Measurements from ENCODE around the gene CCDC192. TPM values are rescaled to one million over a fixed set of nuclear protein-coding genes. Genes with fewer than 3 reads are reported as not detected.

The CCDC192 gene
- polyA plus RNA-seq, 6 donors from 2014 or later, result not detected

- H3K27ac Mint-ChIP-seq, result peak overlapping the region in 1 of 6 donors; percentile 49
- H3K4me1 Mint-ChIP-seq, result no peaks in the 10 kb centered on the region
- DNase-seq, result no peak
- no peak for ATAC-seq (ENCODE audit: low read depth in 2 of 2)
- H3K4me3 Mint-ChIP-seq, result no peak overlapping the region
- no peaks in the 10 kb centered on the region for H3K36me3 Mint-ChIP-seq
- H3K9me3 Mint-ChIP-seq, result no peaks in the 10 kb centered on the region
- peaks cover 0 to 4% (median 0%) of the 10 kb centered on the region in 3 donors for H3K27me3 Mint-ChIP-seq
These were observed 207.2 kb downstream of the CCDC192 start for GRCh38 chr5:127910307-127910956.

DNA sequence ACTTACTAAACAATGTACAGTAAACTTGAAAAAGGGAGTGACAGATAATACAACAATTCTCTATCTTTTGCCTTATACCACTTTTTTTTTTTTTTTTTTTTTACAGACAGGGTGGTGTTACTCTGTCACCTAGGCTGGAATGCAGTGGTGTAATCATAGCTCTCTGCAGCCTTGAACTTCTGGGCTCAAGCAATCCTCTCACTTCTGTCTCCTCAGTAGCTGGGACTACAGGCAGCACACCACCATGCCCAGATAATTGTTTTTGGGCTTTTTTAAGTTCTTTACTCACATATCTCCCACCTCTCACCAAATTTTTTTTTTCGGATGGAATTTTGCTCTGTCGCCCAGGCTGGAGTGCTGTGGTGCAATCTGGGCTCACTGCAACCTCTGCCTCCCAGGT is 208.4 kb downstream of the CCDC192 start:
- Mint-ChIP-seq H3K9me3 (no peaks in the 10 kb centered on the region), H3K27ac (no peak overlapping the region), H3K4me3 (no peak overlapping the region), H3K27me3 (peaks cover 0 to 4% (median 0%) of the 10 kb centered on the region in 3 donors), H3K36me3 (no peaks in the 10 kb centered on the region), H3K4me1 (no peaks in the 10 kb centered on the region)
- DNase-seq, result no peak
- no peak for ATAC-seq (ENCODE audit: low read depth in 2 of 2)

DNA sequence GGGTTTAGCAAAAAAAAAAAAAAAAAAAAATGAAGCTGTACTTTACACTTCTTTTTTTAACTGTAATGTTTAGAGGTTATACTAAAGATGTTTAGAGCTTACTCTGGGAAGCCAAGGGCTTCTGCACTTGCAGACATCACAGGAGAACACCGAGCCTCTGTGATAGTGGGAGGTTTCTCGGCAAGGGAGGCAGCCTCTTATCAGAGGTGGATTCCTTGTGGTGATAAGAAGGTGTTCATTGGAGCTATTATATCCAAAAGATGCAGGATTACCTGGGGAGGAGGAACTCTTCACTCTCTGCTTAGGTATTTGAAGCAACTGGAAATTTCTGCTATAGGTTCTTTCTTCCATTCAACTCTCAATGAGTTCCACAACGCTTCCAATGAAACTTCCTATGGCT is 209.2 kb downstream of the CCDC192 start:
- Mint-ChIP-seq H3K36me3 (no peaks in the 10 kb centered on the region), H3K27ac (no peak overlapping the region), H3K4me1 (peaks cover 0 to 7% (median 7%) of the 10 kb centered on the region in 3 donors), H3K9me3 (no peaks in the 10 kb centered on the region), H3K27me3 (peaks cover 0 to 4% (median 0%) of the 10 kb centered on the region in 3 donors), H3K4me3 (no peak overlapping the region)
- ATAC-seq (ENCODE audit: low read depth in 2 of 2) (no peak), DNase-seq (no peak)

- Mint-ChIP-seq H3K4me3 (peak overlapping the region in 4 of 8 donors; percentile 12 to 36 (median 18)), H3K4me1 (peaks cover 0 to 8% (median 8%) of the 10 kb centered on the region in 3 donors), H3K9me3 (no peaks in the 10 kb centered on the region), H3K27me3 (peaks cover 0 to 4% (median 0%) of the 10 kb centered on the region in 3 donors), H3K36me3 (no peaks in the 10 kb centered on the region), H3K27ac (peak overlapping the region in 3 of 6 donors; percentile 77 to 92 (median 84))
- ATAC-seq (ENCODE audit: low read depth in 2 of 2), result no peak
- no peak for DNase-seq
These were observed 213.8 kb downstream of the CCDC192 start for GRCh38 chr5:127916885-127917573.

DNA sequence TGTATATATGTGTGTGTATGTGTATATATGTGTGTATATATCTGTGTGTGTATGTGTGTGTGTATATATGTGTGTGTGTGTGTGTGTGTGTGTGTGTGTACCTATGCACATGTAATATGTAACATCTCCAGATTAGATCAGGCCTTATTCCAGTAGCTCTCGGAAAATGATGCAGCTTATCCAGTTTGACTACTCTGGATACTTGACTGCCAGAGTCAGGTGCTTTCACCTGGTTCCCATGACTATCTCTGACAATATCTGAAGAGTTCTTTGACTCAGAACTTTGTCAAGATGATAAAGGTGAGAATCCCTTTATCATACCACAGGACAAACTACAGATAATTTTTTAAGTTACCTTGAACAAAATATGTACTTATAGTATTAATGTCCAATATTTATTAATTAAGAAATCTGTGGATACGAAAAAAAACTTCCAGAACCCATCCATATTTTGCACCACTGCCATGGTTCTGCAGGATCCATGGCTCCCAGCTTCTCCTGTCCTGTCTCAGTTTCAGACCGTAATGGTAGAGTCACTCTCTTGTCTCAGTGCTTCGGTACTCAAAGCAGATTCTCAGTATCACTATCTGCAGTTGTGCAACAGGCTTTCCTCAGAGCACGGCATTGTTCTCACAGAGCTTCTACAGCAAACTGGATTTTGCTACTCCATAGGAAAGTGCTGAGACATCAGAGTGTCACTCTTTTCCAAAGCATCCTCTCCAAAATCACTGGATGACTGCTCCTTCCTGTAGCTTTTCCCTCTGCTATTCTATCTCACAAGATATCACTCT is 216.0 kb downstream of the CCDC192 start:
- Mint-ChIP-seq H3K4me3 (no peak overlapping the region), H3K4me1 (peaks cover 0 to 8% (median 8%) of the 10 kb centered on the region in 3 donors), H3K9me3 (no peaks in the 10 kb centered on the region), H3K27me3 (no peaks in the 10 kb centered on the region), H3K36me3 (no peaks in the 10 kb centered on the region), H3K27ac (peak overlapping the region in 1 of 6 donors; percentile 1)
- DNase-seq, result no peak
- ATAC-seq (ENCODE audit: low read depth in 2 of 2), result no peak

DNA sequence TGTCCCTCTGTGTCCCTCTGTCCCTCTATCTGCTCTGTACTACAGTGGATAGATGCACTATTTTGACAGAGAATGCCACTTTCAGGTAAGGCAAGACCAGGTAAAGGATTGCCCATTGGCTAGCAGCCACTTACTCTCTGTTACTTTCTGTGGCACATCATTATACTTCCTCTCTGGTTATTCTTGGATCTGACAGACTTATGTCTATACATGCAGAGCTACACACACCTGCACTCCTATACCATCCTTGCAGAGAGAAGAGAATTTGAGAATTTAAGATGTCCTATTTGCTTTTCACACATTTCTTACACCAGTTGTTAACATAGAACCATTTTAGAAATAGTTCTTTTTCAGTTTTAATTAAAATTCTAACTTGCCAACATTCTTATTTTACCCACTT is 216.6 kb downstream of the CCDC192 start:
- no peaks in the 10 kb centered on the region for H3K36me3 Mint-ChIP-seq
- no peak for ATAC-seq (ENCODE audit: low read depth in 2 of 2)
- no peak overlapping the region for H3K27ac Mint-ChIP-seq
- DNase-seq, result no peak
- peaks cover 0 to 8% (median 8%) of the 10 kb centered on the region in 3 donors for H3K4me1 Mint-ChIP-seq
- no peak overlapping the region for H3K4me3 Mint-ChIP-seq
- no peaks in the 10 kb centered on the region for H3K9me3 Mint-ChIP-seq
- H3K27me3 Mint-ChIP-seq, result no peaks in the 10 kb centered on the region

DNA sequence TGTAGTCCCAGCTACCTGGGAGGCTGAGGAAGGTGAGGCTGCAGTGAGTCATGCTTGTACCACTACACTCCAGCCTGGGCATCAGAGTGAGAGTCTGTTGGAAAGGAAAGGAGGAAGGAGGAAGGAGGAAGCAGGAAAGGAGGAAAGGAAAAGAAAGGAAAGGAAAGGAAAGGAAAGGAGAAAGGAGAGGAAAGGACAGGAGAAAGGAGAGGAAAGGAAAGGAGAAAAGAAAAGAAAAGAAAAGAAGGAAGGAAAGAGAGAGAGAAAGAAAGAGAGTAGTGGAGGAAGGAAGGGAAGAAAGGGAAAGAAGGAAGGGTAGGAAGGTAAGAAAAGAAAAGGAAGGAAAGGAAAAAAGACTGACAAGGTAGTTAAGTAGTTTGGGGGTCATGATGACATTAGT is 217.7 kb downstream of the CCDC192 start:
- no peak overlapping the region for H3K4me3 Mint-ChIP-seq
- no peaks in the 10 kb centered on the region for H3K36me3 Mint-ChIP-seq
- no peak for DNase-seq
- H3K27me3 Mint-ChIP-seq, result no peaks in the 10 kb centered on the region
- peaks cover 0 to 8% (median 8%) of the 10 kb centered on the region in 3 donors for H3K4me1 Mint-ChIP-seq
- ATAC-seq (ENCODE audit: low read depth in 2 of 2), result no peak
- H3K9me3 Mint-ChIP-seq, result no peaks in the 10 kb centered on the region
- no peak overlapping the region for H3K27ac Mint-ChIP-seq

- peaks cover 0 to 3% (median 0%) of the 10 kb centered on the region in 3 donors for H3K27me3 Mint-ChIP-seq
- no peak for ATAC-seq (ENCODE audit: low read depth in 2 of 2)
- no peak overlapping the region for H3K4me3 Mint-ChIP-seq
- H3K4me1 Mint-ChIP-seq, result no peaks in the 10 kb centered on the region
- H3K27ac Mint-ChIP-seq, result no peak overlapping the region
- no peaks in the 10 kb centered on the region for H3K9me3 Mint-ChIP-seq
- H3K36me3 Mint-ChIP-seq, result no peaks in the 10 kb centered on the region
- no peak for DNase-seq
These were observed 219.4 kb downstream of the CCDC192 start for GRCh38 chr5:127922603-127923002.

- H3K9me3 Mint-ChIP-seq, result peaks cover 0 to 1% (median 0%) of the 10 kb centered on the region in 7 donors
- ATAC-seq (ENCODE audit: low read depth in 2 of 2), result no peak
These were observed 220.8 kb downstream of the CCDC192 start for GRCh38 chr5:127923804-127924570.

GRCh38 chr5:127924606-127925005 is 221.4 kb downstream of the CCDC192 start:
- Mint-ChIP-seq H3K27ac (no peak overlapping the region), H3K4me3 (no peak overlapping the region), H3K9me3 (peaks cover 0 to 1% (median 0%) of the 10 kb centered on the region in 7 donors), H3K4me1 (no peaks in the 10 kb centered on the region), H3K36me3 (no peaks in the 10 kb centered on the region), H3K27me3 (peaks cover 0 to 3% (median 0%) of the 10 kb centered on the region in 3 donors)
- no peak for DNase-seq
- no peak for ATAC-seq (ENCODE audit: low read depth in 2 of 2)

More at GRCh38 chr5:127923804-127924570, 220.8 kb downstream of the CCDC192 start:
- Mint-ChIP-seq H3K27me3 (peaks cover 0 to 3% (median 0%) of the 10 kb centered on the region in 3 donors), H3K4me3 (no peak overlapping the region), H3K27ac (no peak overlapping the region), H3K4me1 (no peaks in the 10 kb centered on the region), H3K36me3 (no peaks in the 10 kb centered on the region)
- no peak for DNase-seq

DNA sequence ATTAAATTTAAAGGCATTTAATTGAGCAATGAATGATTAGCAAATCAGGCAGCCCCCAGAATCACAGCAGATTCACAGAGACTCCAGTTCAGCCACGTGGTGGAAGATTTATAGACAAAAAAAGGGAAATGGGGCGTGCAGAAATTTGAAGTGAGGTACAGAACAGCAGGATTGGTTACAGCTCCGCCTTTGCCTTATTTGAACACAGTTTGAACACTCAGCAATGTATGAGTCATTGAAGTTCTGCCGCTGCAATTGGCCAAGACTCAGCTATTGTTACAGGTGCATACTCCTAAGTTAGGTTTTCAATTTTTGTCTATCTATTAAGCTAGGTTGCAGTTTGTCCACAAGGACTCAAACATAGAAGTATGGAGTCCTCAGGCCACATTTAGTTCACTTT is 222.7 kb downstream of the CCDC192 start:
- no peaks in the 10 kb centered on the region for H3K4me1 Mint-ChIP-seq
- H3K27ac Mint-ChIP-seq, result no peak overlapping the region
- H3K36me3 Mint-ChIP-seq, result no peaks in the 10 kb centered on the region
- no peak overlapping the region for H3K4me3 Mint-ChIP-seq
- H3K9me3 Mint-ChIP-seq, result peaks cover 0 to 1% (median 0%) of the 10 kb centered on the region in 7 donors
- DNase-seq (no peak), ATAC-seq (ENCODE audit: low read depth in 2 of 2) (no peak)
- H3K27me3 Mint-ChIP-seq, result peaks cover 0 to 3% (median 0%) of the 10 kb centered on the region in 3 donors

DNA sequence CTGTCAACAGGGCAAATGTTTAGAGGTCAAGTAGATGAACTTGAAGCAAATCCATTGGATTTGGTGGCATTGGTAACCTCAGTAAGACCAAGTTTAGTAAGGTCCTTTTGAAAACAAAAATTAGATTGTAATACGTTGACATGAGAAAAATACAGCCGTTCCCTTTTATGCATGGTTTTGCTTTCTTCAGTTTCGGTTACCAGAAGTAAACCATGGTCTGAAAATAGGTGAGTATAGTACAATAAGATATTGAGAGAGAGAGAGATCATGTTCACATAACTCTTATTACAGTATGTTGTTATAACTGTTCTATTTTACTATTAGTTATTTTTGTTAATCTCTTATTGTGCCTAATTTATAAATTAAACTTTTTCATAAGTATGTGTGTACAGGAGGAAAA is 223.8 kb downstream of the CCDC192 start:
- no peak for ATAC-seq (ENCODE audit: low read depth in 2 of 2)
- Mint-ChIP-seq H3K36me3 (no peaks in the 10 kb centered on the region), H3K4me3 (no peak overlapping the region), H3K27ac (no peak overlapping the region), H3K4me1 (no peaks in the 10 kb centered on the region), H3K27me3 (peaks cover 0 to 3% (median 0%) of the 10 kb centered on the region in 3 donors), H3K9me3 (peaks cover 0 to 1% (median 0%) of the 10 kb centered on the region in 7 donors)
- DNase-seq, result no peak

- Mint-ChIP-seq H3K9me3 (peaks cover 0 to 1% (median 0%) of the 10 kb centered on the region in 7 donors), H3K4me3 (no peak overlapping the region), H3K36me3 (no peaks in the 10 kb centered on the region), H3K4me1 (no peaks in the 10 kb centered on the region), H3K27ac (no peak overlapping the region), H3K27me3 (peaks cover 0 to 3% (median 0%) of the 10 kb centered on the region in 3 donors)
- no peak for DNase-seq
- no peak for ATAC-seq (ENCODE audit: low read depth in 2 of 2)
These were observed 224.9 kb downstream of the CCDC192 start for GRCh38 chr5:127928053-127928452.

Measured in naive B cell (primary cell).